HG02678 (cell line): Measurements from ENCODE around the gene PIP4K2B.

Source experiments
- ATAC-seq: cut with Tn5 transposase; IDR thresholded peaks from one replicate; pipeline ENCODE4 v1.9.1; 2021; ENCODE audit warnings: mild to moderate bottlenecking, moderate library complexity; ENCODE audit not compliant: unreplicated experiment

The PIP4K2B gene

DNA sequence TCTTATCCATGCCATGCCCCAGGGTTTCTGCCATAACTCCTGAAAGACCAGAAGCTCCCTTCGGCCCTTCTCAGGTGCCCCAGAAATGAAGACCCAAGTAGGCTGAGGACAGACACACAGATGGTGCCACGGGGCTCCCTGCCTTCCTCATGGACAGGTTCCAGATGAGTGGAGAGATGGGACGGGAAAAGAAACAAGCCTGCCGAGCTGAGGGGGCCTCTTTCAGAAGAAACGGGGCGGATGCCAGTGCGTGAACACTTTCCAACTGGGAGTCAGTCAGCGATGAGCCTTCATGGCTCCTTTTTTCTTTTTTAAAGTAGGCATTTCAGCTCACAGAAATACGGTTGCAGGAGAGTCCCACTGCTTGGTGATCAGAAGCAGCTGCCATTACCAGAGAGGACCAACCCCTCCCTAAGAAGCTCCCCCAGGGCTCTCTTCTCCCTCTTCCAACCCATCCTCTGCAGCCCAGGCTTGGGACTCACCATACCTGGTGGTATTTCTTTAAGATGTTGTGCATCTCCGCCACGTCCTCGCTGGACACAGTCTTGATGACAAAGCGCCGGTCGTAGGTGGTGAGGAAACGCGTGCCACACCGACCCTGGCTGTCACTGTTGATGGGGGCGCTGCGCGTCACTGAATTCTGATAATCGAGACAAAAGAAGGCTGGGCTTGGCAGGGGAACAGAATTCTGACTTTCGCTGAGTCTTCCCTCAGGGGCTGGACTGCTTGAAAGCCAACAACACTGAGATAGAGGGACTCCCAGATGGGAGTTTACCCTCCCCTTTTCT, 19.2 kb downstream of the PIP4K2B start:
- no peak for ATAC-seq

DNA sequence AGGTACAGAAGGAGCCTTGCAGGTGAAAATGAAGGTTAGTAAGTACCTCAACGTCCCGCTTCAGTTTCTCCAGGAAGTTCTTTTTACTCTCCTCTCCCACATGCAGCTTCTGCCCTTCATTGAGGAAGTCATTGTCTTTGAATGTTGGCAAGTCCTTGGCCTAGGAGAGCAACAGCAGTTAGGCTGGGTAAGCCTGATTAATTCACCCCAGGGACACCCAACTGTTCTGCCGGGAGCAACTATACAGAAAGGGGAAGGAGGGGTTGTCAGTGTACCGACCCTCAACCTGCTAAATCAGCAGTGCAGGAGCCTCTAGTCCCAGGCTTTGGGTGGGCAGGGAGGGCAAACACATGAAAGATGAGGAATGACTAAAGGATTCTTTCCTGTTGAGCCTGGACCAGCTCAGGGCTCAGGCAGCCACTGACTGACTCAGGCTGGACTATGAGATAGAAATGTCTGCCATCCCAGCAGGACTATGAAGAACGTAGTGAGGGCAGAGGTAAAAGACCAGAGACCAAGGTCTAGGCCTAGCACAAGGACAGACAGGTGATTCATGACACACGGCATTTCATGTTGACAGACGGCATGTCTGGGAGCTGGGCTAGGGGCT, 21.6 kb downstream of the PIP4K2B start:
- no peak for ATAC-seq

- ATAC-seq = no peak
Measured at GRCh38 chr17:38773258-38773657, 26.1 kb downstream of the PIP4K2B start.

DNA sequence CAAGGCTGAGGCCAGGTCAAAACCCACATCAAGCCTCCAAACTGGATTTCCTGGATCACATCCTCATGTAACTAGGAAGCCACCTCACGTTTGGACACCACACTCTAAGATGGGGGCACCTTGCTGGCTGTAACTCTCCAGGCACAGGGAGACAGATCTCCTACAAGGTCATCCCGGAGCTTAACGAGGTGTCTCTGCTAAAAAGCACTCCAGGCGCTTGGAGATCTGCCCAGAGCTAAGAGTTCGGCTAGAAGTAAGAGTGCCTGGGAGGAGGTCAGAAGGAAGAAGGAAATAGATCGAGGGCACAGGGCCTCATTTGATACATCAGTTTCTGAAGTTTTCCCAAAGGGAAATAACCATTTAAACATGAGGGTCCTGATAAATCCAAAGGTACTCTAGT, 30.9 kb downstream of the PIP4K2B start:
- ATAC-seq = no peak

GRCh38 chr17:38766341-38766740, 33.0 kb downstream of the PIP4K2B start:
- no peak for ATAC-seq

GRCh38 chr17:38762231-38762630, 37.1 kb downstream of the PIP4K2B start:
- no peak for ATAC-seq

- no peak for ATAC-seq
Measured at GRCh38 chr17:38761612-38762011, 37.7 kb downstream of the PIP4K2B start.

DNA sequence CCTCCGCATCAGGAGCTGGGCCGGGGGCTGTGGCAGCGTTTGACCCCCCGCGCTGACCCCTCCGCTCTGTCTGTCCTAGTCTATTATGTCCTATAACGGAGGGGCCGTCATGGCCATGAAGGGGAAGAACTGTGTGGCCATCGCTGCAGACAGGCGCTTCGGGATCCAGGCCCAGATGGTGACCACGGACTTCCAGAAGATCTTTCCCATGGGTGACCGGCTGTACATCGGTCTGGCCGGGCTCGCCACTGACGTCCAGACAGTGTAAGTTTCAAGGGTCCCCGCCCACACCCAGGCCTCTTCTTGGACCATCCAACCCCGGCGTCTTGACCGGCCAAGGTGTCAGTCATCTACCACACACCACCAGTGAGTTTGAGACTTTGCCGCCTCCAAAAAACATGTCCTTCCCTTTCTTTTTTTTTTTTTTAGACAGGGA, 46.3 kb downstream of the PIP4K2B start:
- no peak for ATAC-seq

- peak; percentile 91 for ATAC-seq
Measured at GRCh38 chr17:38752308-38753070, 46.9 kb downstream of the PIP4K2B start, which contains the start of gene PSMB3. TSS of gene PSMB3 (plus strand) at chr17:38752741. CDS start at chr17:38752827, 86 bp downstream.

- no peak for ATAC-seq
Measured at GRCh38 chr17:38751808-38752307, 47.5 kb downstream of the PIP4K2B start.

DNA sequence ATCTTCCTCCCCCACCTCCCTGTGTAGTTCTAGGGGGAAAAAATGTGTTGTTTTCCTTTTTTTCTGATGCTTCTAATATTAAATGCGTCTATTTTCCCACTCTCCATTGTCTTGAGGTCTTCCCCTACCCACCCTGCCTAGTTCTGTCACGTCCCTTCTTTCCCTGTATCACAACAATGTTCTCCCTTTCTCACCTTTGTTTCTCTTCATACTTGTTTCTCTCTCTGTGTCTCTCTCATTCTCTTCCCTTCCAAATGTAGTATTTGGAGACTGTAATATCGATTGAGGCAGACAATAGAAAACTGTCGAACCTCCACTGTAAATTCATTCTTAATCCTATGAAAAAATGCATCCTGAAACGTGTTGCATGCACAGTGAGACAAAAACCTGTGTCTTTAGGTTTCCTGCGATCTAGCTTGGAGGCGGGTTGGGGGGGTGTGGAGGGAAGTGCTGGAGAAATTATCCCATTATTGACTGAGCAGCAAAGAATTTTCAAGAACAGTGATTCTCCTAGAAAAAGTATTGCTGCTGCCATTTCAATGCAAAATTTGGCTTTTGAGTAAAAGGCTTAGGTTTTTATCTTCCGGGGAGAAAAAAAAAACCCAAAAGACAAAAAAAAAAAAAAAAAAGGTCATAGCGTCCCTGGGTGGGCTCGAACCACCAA, 48.1 kb downstream of the PIP4K2B start:
- ATAC-seq = no peak

- ATAC-seq = no peak
Measured at GRCh38 chr17:38750312-38751121, 48.8 kb downstream of the PIP4K2B start.

GRCh38 chr17:38750044-38750311, 49.4 kb downstream of the PIP4K2B start:
- ATAC-seq = no peak

GRCh38 chr17:38749223-38750043, 49.9 kb downstream of the PIP4K2B start:
- ATAC-seq = no peak

GRCh38 chr17:38748892-38749222, 50.5 kb downstream of the PIP4K2B start:
- no peak for ATAC-seq

GRCh38 chr17:38748149-38748891, 51.0 kb downstream of the PIP4K2B start, which contains the start of gene PCGF2:
TSS of gene PCGF2 (minus strand) at chr17:38748336. CDS start at chr17:38740402, 7,934 bp downstream.
- no peak for ATAC-seq

GRCh38 chr17:38747463-38748148, 51.8 kb downstream of the PIP4K2B start:
- no peak for ATAC-seq

DNA sequence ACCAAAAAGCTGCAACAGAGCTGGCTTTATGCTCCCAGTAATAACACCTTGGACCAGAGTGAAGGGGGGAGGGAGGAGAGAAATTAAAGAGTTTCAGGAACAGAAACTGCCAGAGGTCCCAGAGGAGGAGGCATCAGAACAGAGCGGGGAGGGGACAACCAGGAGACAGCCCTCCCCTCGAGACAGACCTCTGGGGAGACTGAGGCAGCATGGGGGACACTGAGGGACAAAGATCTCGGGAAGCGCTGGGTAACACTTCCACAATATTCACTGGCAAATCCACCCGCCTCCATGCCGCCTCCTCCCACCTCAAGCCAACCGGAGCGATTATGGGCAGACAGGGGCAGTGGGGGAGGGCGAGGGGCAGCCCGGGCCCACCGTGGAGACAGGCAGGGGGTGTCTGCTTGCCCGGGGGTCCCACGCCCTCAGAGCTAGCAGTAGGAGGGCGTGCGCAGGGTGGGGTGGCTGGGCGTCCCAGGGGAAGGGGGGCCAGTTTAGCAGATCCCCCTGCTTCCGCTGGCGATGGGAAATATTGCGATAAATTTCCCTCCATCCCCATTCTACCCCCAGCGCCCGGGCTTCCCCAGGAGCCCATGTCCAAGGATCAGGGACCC, 52.4 kb downstream of the PIP4K2B start:
- no peak for ATAC-seq
